GM23248 (cell line): ENCODE measurements around the gene PRSS27.
"Not testable (repeated sequence)": the region's sequence is repeated elsewhere in the genome, so short reads cannot be mapped to it uniquely, and the experiment has no call there.

Experiments used
- EZH2 ChIP-seq: fragments of 200-600 bp; sonication (generic); IDR thresholded peaks from 2 replicates; pipeline ENCODE4 v1.6.1; 2018; ENCODE audit warnings: antibody characterized with exemption, mild to moderate bottlenecking; ENCODE audit not compliant: insufficient read depth, poor library complexity, severe bottlenecking
- EZH2phosphoT487 ChIP-seq: fragments of 200-600 bp; sonication (generic); IDR thresholded peaks from 2 replicates; pipeline ENCODE4 v1.6.1; 2018; ENCODE audit warnings: antibody characterized with exemption, moderate library complexity, mild to moderate bottlenecking, low read depth; ENCODE audit not compliant: insufficient read depth

DNA sequence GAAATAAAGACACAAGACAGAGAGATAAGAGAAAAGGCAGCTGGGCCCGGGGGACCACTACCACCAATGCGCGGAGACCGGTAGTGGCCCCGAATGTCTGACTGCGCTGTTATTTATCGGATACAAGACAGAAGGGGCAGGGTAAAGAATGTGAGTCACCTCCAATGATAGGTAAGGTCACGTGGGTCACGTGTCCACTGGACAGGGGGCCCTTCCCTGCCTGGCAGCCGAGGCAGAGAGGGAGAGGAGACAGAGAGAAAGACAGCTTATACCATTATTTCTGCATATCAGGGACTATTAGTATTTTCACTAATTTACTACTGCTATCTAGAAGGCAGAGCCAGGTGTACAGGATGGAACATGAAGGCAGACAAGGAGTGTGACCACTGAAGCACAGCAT is 50.4 kb downstream of the PRSS27 start:
- TF ChIP-seq EZH2phosphoT487, EZH2: not testable (repeated sequence)
